GM18858 (cell line): ENCODE measurements around the gene ANAPC2.

Experiments
- ATAC-seq: cut with Tn5 transposase; IDR thresholded peaks from one replicate; pipeline ENCODE4 v1.9.1; 2021; ENCODE audit not compliant: unreplicated experiment

Gene ANAPC2

DNA sequence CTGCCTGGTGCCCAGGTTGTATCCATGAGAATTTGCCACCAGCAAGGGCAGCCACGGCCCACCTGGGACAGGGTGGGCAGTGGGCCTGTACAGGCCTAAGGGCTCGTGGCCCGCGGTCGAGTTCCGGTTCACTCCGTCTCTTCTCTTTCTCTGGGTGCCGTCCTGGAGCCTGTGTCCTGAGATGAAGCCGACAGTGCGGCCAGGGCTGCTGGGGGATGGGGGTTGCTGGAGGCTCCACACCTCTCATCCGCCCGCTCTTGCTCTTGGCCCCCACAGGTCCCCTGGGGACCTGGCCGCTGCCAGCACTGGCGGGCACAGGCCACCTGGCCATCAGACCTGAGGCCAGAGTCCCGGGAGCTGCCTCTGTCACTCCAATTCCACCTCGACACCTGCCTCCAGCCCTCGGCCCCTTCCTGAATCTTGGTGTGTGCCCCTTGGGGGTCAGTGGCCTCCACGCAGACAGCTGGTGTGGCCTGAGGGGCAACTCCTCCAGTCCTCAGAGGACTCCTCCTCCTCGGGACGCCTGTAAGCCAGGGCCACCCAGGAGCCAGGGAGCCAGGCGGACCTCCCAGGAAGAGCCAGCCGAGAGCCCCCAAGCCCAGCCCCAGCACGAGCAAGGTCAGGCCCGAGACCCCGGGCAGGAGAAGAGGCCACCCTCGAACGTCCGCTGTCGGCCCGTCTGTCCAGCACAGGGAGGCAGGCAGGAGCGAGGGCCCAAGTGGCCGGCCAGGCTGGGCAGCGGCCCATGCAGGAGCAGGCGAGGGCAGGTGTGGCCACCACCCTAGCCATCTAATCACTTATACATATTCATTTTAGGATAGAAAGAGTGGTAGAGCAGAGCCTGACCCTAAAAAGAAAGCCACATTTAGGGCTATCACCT, 23.8 kb downstream of the ANAPC2 start:
- no peak for ATAC-seq

GRCh38 chr9:137163805-137164204, 24.6 kb downstream of the ANAPC2 start:
- no peak for ATAC-seq

- no peak for ATAC-seq
Measured at GRCh38 chr9:137163365-137163715, 25.0 kb downstream of the ANAPC2 start.

GRCh38 chr9:137162505-137163364, 25.6 kb downstream of the ANAPC2 start:
- no peak for ATAC-seq

DNA sequence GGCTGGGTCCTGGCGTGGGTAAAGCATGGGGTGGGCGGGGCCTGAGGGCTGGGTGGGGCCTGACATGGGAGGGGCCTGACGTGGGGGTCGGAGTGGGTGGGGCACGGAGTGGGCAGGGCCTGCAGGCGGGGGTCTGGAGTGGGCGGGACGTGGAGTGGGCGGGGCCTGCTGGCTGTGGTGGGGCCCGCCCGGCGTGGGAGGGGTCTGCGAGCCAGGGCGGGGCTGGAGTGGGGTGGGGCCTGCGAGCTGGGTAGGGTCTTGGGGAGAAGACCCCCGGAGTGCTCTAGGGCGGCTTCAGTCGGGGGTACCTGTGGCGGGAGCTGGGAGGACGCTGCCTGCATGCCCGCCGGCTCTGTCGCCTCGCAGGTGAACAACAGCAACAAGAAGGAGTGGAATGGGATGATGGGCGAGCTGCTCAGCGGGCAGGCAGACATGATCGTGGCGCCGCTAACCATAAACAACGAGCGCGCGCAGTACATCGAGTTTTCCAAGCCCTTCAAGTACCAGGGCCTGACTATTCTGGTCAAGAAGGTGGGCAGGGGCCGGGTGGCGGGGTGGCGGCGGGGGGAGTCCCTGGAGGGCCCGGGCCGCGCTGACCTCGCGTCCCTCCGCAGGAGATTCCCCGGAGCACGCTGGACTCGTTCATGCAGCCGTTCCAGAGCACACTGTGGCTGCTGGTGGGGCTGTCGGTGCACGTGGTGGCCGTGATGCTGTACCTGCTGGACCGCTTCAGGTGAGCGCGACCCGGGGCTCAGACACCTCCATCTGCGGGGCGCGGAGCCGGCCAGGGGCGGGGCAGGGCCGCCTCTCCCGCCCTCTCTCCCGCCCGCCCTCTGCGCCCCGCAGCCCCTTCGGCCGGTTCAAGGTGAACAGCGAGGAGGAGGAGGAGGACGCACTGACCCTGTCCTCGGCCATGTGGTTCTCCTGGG, 26.5 kb downstream of the ANAPC2 start:
- no peak for ATAC-seq

GRCh38 chr9:137160716-137161557, 27.4 kb downstream of the ANAPC2 start:
- ATAC-seq, result no peak

GRCh38 chr9:137160054-137160425, 28.3 kb downstream of the ANAPC2 start:
- ATAC-seq, result no peak

DNA sequence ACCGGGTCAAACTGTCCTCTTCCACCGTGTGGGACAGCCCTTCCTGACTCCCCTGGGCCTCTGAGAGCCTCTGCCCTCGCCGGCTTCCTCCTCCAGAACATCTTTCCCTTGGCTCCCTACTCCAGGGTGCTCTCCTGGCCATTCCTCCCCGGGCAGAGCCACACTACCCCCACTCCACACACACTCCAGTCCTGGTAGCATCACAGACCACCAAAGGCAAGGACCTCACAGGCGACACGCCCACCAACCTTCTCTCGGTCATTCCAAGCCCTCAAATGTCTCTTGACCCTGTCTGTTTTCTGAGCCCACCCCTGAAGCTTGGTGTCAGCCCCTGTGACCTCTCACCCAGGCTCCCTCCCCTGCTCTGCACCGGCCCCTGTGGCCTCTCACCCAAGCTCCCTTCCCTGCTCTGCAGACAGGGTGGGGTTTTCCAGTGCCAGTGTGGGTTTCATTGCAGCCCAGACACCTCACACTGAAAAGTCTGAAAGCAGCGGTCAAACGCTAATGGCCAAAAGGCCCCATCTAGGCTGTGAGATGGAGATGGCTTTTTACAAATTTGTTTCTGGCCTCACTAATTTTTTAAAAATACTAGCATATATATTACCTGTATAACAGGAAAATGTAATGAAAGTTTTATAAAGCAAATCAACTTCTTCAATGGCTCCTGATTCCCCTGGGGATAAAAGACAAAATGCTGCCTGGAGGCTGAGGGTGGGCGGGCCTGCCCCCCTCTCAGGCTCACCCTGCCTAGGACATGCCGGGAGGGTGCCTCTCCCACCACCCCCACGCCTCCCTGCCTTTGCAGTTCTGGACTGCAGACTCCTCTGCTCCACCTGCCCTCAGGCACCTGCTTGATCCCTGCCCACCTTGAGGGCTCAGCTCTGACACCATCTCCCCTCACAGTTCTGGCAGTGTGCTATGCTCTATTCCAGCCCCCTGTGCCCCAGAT, 29.0 kb downstream of the ANAPC2 start:
- ATAC-seq, result no peak

- ATAC-seq, result no peak
Measured at GRCh38 chr9:137158625-137159024, 29.7 kb downstream of the ANAPC2 start.

DNA sequence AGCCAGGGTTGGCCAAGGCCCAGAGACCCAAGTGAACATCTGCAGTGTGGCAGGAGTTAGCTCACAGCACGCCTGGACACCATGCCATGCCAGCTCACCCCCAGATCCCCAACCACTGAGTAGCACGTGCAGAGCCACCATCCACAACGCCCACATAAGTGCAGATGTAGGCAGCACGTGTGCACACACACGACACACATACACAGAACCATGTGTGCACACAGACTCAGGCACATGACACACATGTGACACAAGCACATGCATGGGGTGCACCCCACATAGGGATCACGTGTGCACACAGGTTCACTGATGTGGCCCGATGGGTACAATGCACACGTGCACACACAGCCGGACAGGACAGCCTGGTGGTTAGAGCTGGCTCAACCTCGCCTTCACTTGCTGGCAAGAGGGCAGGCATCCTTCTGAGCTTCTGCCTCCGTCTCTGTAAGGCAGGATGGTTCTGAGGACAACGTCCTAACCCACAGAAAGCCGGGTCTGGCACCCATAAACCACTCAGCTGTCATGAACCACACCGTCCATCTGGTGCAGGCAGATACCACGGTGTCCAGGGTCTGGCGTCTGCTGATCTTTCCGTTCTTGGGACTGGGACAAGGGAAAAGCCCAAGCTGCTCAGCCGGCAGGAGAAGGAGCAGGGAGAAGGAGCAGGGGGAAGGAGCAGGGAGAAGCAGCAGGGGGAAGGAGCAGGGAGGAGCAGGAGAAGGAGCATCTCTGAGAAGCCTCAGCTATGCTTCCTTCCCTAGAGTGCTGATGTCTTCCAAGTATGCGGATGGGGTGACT, 30.5 kb downstream of the ANAPC2 start:
- no peak for ATAC-seq

DNA sequence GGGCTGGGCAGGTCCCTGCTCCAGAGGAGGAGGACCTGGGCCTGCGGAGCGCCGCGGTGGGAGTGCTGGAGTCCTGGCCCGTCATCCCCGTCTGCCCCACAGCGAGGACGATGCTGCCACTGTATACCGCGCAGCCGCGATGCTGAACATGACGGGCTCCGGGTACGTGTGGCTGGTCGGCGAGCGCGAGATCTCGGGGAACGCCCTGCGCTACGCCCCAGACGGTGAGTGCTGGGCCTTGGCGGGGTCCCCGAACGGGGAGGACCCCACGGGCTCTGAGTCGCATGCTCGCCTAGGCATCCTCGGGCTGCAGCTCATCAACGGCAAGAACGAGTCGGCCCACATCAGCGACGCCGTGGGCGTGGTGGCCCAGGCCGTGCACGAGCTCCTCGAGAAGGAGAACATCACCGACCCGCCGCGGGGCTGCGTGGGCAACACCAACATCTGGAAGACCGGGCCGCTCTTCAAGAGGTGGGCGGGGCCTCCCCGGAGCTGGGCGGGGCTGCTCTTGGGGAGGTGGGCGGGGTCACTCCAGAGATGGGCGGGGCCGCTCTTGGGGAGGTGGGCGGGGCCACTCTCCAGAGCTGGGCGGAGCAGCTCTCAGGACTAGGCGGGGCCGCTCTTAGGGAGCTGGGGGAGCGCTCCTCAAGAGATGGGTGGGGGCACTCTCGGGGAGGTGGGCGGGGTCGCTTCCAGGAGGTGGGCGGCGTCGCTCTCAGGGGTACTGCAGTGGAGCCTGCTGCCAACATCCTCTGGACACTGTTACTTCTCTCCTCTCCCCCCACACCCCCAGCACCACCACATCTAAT, 31.6 kb downstream of the ANAPC2 start:
- ATAC-seq, result no peak

- no peak for ATAC-seq
Measured at GRCh38 chr9:137152844-137153405, 35.4 kb downstream of the ANAPC2 start.

DNA sequence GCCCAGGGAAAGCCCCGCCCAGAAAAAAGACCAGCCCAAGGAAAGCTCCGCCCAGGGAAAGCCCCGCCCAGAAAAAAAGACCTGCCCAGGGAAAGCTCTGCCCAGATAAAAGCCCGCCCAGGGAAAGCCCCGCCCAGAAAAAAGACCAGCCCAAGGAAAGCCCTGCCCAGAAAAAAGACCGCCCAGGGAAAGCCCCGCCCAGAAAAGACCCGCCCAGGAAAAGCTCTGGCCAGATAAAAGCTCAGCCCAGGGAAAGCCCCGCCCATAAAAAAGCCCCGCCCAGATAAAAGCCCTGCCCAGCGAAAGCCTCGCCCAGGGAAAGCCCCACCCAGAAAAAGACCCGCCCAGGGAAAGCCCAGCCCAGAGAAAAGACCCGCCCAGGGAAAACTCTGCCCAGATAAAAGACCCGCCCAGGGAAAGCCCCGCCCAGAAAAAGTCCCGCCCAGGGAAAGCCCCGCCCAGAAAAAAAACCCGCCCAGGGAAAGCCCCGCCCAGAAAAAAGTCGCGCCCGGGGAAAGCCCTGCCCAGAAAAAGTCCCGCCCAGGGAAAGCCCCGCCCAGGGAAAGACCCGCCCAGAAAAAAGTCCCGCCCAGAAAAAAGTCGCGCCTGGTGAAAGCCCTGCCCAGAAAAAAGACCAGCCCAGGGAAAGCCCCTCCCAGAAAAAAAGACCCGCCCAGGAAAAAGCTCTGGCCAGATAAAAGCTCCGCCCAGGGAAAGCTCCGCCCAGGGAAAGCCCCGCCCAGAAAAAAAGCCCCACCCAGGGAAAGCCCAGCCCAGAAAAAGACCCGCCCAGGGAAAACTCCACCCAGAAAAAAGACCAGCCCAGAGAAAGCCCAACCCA, 37.5 kb downstream of the ANAPC2 start:
- no peak for ATAC-seq

- no peak for ATAC-seq
Measured at GRCh38 chr9:137149942-137150616, 38.3 kb downstream of the ANAPC2 start.

- no peak for ATAC-seq
Measured at GRCh38 chr9:137149363-137149762, 39.0 kb downstream of the ANAPC2 start.

DNA sequence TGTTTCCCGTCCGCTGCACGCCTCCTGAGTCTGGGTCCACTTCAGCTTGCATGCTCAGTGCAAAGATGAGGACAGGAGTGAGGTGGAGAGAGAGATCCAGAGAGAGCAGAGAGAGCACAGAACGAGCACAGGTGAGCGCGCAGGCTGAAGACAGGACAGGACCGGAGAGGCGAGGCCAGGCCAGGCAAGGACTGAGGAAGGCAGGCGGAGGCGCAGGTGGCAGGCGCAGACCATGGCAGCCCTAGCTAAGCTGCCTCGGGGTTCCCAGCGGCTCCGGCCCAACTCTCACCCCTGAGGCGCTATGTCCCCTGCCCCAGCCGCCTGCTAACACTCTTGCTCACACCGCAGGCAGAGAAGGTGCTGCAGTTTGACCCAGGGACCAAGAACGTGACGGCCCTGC, 39.7 kb downstream of the ANAPC2 start:
- ATAC-seq, result no peak
